SH-SY5Y (cell line): Measurements from ENCODE around the gene MRPL23.

Experiments
- GATA2 ChIP-seq: IDR thresholded peaks from 2 replicates; pipeline ENCODE4 v1.6.1; 2011; ENCODE audit warnings: mild to moderate bottlenecking, low read depth, low read length
- GATA3 ChIP-seq: IDR thresholded peaks from 2 replicates; pipeline ENCODE4 v1.6.1; 2011; ENCODE audit warnings: low read depth, mild to moderate bottlenecking, low read length, moderate library complexity

The MRPL23 gene

GRCh38 chr11:1934335-1935155 lies 12.6 kb upstream of the MRPL23 start:
- TF ChIP-seq GATA3 (no peak), GATA2 (no peak)

- TF ChIP-seq GATA2 (no peak), GATA3 (no peak)
Observed at GRCh38 chr11:1935156-1936071, 11.7 kb upstream of the MRPL23 start.

GRCh38 chr11:1936072-1936780 lies 10.9 kb upstream of the MRPL23 start:
- no peak for TF ChIP-seq GATA3
- TF ChIP-seq GATA2 = no peak

DNA sequence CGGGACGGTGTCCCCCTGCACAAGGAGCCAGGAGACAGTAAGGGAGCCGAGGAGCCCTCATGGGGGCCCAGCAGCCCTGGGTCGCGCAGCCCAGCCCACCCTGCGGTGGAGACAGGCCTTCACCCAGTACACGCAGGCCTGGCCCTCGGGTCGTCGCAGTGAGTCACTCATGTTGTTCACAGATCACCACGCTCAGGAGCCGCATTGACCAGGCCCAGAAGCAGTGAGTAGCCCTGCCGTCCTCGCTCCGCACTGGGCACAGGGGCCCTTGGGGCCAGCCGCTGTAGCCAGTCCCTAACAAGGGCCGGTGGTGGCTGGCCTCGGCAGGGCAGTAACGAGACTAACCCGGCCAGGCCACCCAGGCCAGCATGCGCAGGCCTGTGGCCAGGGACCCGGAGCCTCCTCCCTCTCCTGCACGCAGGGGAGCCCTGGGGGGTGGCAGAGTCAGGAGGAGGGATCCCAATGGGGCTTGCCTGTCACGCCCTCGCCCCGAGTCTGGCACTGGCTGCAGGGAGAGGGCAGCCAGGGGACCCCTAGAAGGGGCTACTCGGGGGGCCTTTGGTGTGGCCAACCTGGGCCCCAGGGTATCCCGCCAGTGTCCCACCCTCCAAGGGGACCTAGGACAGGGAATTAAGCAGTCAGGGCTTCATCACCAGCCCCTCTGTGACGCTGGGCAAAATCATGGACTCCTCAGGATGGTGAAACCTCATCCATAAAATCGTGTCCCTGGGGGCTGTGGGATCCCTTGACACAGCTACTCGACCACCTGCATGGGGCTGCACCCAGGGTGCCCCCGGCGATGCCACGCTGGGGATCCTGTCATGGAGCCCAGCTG lies 10.1 kb upstream of the MRPL23 start:
- TF ChIP-seq GATA3 (no peak), GATA2 (no peak)

- TF ChIP-seq GATA2 (no peak), GATA3 (no peak)
Observed at GRCh38 chr11:1937616-1938342, 9.4 kb upstream of the MRPL23 start.

GRCh38 chr11:1938343-1939005 lies 8.7 kb upstream of the MRPL23 start:
- no peak for TF ChIP-seq GATA2

- TF ChIP-seq GATA3 (no peak), GATA2 (no peak)
Observed at GRCh38 chr11:1939006-1939625, 8.0 kb upstream of the MRPL23 start.

DNA sequence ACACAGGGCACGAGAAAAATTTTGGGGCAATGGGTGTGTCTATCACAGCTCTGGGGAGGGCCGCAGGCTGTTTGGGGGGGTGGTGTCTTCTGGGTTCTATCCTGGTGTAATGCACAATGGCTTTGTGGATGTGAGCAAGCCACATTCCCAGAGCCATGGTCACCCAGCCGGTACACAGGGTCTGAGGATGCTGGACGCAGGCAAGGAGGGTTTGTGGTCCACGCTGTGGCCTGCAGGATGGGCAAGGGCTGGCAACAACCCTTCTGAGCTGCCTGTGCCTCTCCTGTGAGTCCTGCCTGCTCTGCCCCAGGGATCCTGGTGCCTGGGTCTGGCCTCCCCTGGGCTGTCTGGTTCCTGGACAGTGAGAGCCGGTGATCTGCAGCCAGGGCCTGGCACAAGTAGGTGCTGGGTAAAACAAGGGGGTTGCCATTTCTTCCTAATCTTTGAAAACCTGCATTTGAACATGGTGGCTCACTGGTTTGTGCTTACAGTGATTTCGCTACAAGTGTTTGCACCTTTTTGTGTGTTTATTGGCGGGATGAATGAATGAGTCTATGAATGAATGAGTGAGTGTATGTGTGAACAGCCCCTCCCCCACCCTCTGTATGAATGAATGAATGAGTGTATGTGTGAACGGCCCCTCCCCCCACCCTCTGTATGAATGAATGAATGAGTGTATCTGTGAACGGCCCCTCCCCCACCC lies 4.4 kb upstream of the MRPL23 start:
- TF ChIP-seq GATA3 (no peak), GATA2 (no peak)

- TF ChIP-seq GATA2 (no peak), GATA3 (no peak)
Observed at GRCh38 chr11:1943576-1943975, 3.6 kb upstream of the MRPL23 start.

GRCh38 chr11:1943977-1944376 lies 3.2 kb upstream of the MRPL23 start:
- TF ChIP-seq GATA2 (no peak), GATA3 (no peak)

GRCh38 chr11:1947592-1948237 lies 583 bp downstream of the MRPL23 start:
- TF ChIP-seq GATA2 (no peak), GATA3 (no peak)
